NCI-H1694 treated with DMSO at 0.1 percent for 48 hours (cell line): Measurements from ENCODE around the gene SV2B.

Experiments used
- DNase-seq: peaks from one replicate; lab custom pipeline; 2025; lab: John Stamatoyannopoulos, UW

The SV2B gene

GRCh38 chr15:91193378-91193720 is 93.3 kb downstream of the SV2B start:
- no peak for DNase-seq

- no peak for DNase-seq
Observed at GRCh38 chr15:91196127-91196526, 96.1 kb downstream of the SV2B start.

GRCh38 chr15:91196768-91197167 is 96.7 kb downstream of the SV2B start:
- no peak for DNase-seq

- DNase-seq: no peak
Observed at GRCh38 chr15:91199511-91199910, 99.5 kb downstream of the SV2B start.

GRCh38 chr15:91200101-91200754 is 100.2 kb downstream of the SV2B start:
- no peak for DNase-seq

GRCh38 chr15:91202510-91203102 is 102.5 kb downstream of the SV2B start:
- no peak for DNase-seq

GRCh38 chr15:91203619-91204203 is 103.7 kb downstream of the SV2B start:
- DNase-seq: no peak

GRCh38 chr15:91208371-91208770 is 108.3 kb downstream of the SV2B start:
- peak; percentile 89 for DNase-seq

- DNase-seq: no peak
Observed at GRCh38 chr15:91209318-91209717, 109.3 kb downstream of the SV2B start.

- no peak for DNase-seq
Observed at GRCh38 chr15:91209726-91210125, 109.7 kb downstream of the SV2B start.

GRCh38 chr15:91214675-91215590 is 114.9 kb downstream of the SV2B start:
- no peak for DNase-seq

GRCh38 chr15:91216000-91216399 is 115.9 kb downstream of the SV2B start:
- DNase-seq: no peak

GRCh38 chr15:91219206-91219605 is 119.1 kb downstream of the SV2B start:
- DNase-seq: no peak

GRCh38 chr15:91222052-91222451 is 122.0 kb downstream of the SV2B start:
- DNase-seq: no peak

- no peak for DNase-seq
Observed at GRCh38 chr15:91223863-91224262, 123.8 kb downstream of the SV2B start.

- peak; percentile 74 for DNase-seq
Observed at GRCh38 chr15:91224755-91225380, 124.8 kb downstream of the SV2B start.

GRCh38 chr15:91225741-91226140 is 125.7 kb downstream of the SV2B start:
- no peak for DNase-seq

GRCh38 chr15:91227117-91227516 is 127.1 kb downstream of the SV2B start:
- DNase-seq: peak; percentile 56

- DNase-seq: peak; percentile 57
Observed at GRCh38 chr15:91227766-91228165, 127.7 kb downstream of the SV2B start.

- DNase-seq: peak; percentile 42
Observed at GRCh38 chr15:91228383-91228782, 128.3 kb downstream of the SV2B start.

- no peak for DNase-seq
Observed at GRCh38 chr15:91228890-91229289, 128.8 kb downstream of the SV2B start.

GRCh38 chr15:91231703-91232102 is 131.6 kb downstream of the SV2B start:
- no peak for DNase-seq
